ENCODE results near the gene CNTNAP2. TPM values are rescaled to one million over a fixed set of nuclear protein-coding genes. Genes with fewer than 3 reads are reported as not detected.
"Not testable (repeated sequence)": the region's sequence is repeated elsewhere in the genome, so short reads cannot be mapped to it uniquely, and the experiment has no call there.

CNTNAP2 gene
- total and polyA plus RNA-seq, 7 donors = 0.60 to 2.4 (median 1.7) TPM

DNA sequence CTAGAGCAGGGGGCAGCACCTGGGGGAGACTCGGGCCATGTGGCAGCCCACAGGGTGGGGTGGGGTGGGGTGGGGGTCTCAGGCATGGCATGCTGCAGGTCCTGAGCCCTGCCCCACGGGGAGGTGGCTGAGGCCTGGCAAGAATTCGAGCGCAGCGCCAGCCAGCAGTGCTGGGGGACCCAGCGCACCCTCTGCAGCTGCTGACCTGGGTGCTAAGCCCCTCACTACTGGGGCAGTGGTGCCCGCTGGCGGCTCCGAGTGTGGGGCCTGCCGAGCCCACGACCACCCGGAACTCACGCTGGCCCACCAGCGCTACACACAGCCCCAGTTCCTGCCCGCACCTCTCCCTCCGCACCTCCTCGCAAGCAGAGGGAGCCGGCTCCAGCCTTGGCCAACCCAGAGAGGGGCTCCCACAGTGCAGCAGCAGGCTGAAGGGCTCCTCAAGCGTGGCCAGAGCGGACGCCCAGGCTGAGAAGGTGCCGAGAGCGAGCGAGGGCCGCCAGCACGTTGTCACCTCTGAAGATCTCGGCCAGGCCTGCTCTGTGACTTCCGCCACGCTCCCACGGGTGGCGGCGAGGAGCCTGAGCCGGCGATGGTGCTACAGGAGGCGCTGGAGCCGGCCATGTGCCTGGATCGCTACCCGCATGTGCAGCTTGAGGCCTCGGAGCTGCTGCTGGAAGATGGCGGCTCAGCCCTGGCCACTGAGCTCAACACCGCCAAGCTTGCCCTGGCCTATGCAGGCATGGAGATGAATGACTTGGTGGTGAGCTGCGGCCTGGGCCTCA lies 2328.9 kb downstream of the CNTNAP2 start:
- Histone ChIP-seq H3K27ac (no peak overlapping the region), H3K27me3 (no peaks in the 10 kb centered on the region), H3K4me3 (no peak overlapping the region), H3K36me3 (no peaks in the 10 kb centered on the region), H3K9me3 (no peaks in the 10 kb centered on the region), H3K4me1 (peaks cover 0 to 10% (median 3%) of the 10 kb centered on the region in 4 donors)
- intact Hi-C loops (cut with DNase I) = no loop called here
- DNase-seq = no peak
- TF ChIP-seq, protein P1, sequence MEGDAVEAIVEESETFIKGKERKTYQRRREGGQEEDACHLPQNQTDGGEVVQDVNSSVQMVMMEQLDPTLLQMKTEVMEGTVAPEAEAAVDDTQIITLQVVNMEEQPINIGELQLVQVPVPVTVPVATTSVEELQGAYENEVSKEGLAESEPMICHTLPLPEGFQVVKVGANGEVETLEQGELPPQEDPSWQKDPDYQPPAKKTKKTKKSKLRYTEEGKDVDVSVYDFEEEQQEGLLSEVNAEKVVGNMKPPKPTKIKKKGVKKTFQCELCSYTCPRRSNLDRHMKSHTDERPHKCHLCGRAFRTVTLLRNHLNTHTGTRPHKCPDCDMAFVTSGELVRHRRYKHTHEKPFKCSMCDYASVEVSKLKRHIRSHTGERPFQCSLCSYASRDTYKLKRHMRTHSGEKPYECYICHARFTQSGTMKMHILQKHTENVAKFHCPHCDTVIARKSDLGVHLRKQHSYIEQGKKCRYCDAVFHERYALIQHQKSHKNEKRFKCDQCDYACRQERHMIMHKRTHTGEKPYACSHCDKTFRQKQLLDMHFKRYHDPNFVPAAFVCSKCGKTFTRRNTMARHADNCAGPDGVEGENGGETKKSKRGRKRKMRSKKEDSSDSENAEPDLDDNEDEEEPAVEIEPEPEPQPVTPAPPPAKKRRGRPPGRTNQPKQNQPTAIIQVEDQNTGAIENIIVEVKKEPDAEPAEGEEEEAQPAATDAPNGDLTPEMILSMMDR (IDR thresholded peaks at IDR 0.05) = no peak
- no peak for TF ChIP-seq POLR2A (IDR thresholded peaks at IDR 0.05)
- TF ChIP-seq POLR2AphosphoS5 (IDR thresholded peaks at IDR 0.05) = no peak
- TF ChIP-seq EP300 (IDR thresholded peaks at IDR 0.05) = no peak
- 98% methylated on average over 42 of the region's 42 CpGs for WGBS, 2 donors

DNA sequence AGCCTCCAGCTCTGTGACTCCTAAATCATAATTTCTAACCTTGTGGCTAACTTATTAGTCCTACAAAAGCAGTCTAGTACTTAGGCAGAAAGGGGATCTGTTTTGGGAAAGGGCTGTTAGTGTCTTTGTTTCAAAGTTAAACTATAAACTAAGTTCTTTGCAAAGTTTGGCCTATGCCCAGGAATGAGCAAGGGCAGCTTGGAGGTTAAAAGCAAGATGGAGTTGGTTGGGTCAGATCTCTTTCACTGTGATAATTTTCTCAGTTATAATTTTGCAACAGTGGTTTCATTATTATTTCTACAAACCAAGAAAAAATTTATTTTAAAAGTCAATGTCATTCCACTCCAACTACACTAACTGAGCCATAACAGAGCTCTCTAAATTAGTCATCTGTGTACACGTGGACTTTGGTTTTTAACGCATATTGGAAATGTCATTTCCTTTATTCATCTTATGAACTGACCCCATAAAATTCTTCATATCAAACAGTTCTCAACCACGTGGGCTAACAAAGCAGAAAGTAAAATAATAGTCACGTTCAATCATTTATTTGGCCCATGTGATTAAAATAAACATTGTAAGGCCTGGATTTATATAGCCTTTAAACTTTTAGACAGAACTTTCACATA lies 2330.7 kb downstream of the CNTNAP2 start:
- intact Hi-C loops (cut with DNase I) = no loop called here
- Histone ChIP-seq H3K9me3 (no peaks in the 10 kb centered on the region), H3K27me3 (no peaks in the 10 kb centered on the region), H3K36me3 (no peaks in the 10 kb centered on the region), H3K4me1 (peaks cover 0 to 10% (median 3%) of the 10 kb centered on the region in 4 donors), H3K4me3 (no peak overlapping the region), H3K27ac (no peak overlapping the region)
- 5 to 52% methylated on average over 4 of the region's 4 CpGs for WGBS, 2 donors
- DNase-seq = no peak
- TF ChIP-seq, protein P1 (IDR thresholded peaks at IDR 0.05) = no peak

DNA sequence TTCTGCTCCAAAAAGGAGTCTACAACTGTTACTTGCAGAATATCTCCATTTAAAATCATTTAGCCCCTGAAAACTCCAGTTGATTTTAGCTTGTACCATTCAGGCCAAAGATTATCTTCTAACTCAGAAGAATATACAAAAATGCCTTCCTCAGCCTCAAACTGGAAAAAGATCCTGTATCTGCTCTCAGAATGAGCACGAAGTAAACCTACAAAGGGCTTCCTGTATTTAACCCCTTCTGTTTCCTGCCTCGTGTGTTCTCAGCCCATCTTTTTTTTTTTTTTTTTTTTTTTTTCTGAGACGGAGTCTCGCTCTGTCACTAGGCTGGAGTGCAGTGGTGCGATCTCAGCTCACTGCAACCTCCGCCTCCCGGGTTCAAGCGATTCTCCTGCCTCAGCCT lies 2334.9 kb downstream of the CNTNAP2 start:
- not testable (repeated sequence) for H3K27ac ChIP-seq

DNA sequence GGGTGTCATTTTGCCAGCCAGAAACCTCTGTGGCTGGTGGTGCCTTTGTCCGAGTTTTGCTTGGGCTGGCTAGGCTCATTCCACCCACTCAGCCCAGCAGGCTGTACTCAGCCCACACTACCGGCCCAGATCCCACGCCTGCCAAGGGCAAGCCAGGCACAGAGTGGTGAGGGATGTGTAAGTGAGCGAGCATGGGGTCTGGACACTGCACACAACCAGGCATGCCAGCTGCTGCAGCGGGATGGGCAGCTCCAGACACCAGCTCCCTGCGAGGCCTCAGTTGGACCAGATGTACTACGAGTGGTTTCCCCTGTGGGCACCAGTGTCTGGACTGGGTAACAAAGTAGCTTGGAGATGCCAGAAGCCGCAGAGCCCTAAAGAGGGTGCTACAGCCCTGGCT lies 2339.8 kb downstream of the CNTNAP2 start:
- H3K27me3 ChIP-seq = no peaks in the 10 kb centered on the region
- no peak overlapping the region for H3K4me3 ChIP-seq
- H3K4me1 ChIP-seq = no peaks in the 10 kb centered on the region
- WGBS, 2 donors = 94 to 95% methylated on average over 8 of the region's 8 CpGs
- no peak overlapping the region for H3K27ac ChIP-seq
- DNase-seq = no peak
- TF ChIP-seq EP300 (IDR thresholded peaks at IDR 0.05) (no peak), POLR2A (IDR thresholded peaks at IDR 0.05) (no peak)
- no peaks in the 10 kb centered on the region for H3K36me3 ChIP-seq
- H3K9me3 ChIP-seq = no peaks in the 10 kb centered on the region
- intact Hi-C loops (cut with DNase I) = no loop called here

More for the DNA sequence above, 2334.9 kb downstream of the CNTNAP2 start:
- DNase-seq; H3K4me1 ChIP-seq; H3K9me3 ChIP-seq; intact Hi-C loops (cut with DNase I); H3K36me3 ChIP-seq; H3K4me3 ChIP-seq; H3K27me3 ChIP-seq: not testable (repeated sequence)
- WGBS, 2 donors = 77 to 81% methylated on average over 8 of the region's 8 CpGs

DNA sequence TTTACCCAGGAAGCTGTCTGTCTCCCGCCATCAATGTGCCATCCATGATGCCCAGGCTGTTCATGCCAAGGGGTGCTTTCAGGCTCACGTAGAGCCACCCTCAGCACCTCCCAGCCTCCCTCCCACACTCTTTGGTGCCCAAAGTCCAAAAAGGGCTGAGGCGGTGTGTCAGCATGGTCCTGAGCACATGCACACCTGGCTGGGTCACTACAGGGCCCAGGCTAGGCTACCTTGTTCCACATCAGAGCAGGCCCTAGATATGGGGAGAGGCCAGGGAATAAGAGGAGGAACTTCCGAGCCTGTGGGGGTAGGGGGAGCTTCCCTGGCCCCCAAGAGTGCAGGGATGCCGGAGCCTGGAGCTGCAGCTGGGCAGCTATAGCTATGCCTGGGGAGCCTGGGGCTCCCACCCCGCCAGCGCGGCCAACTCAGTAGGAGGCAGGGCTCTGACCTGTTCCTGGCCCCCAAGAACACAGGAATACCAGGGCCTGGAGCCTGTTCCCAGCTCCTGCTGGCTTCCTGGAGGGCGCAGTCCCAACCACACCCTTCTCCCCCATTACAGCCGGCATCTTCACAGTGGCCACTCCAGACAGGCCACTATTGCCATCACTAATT lies 2340.8 kb downstream of the CNTNAP2 start:
- WGBS, 2 donors = 93% methylated on average over 10 of the region's 10 CpGs
- no peak for DNase-seq
- Histone ChIP-seq H3K27ac (no peak overlapping the region), H3K36me3 (no peaks in the 10 kb centered on the region), H3K9me3 (no peaks in the 10 kb centered on the region), H3K4me1 (no peaks in the 10 kb centered on the region), H3K4me3 (no peak overlapping the region), H3K27me3 (no peaks in the 10 kb centered on the region)
- intact Hi-C loops (cut with DNase I) = no loop called here
- TF ChIP-seq POLR2A (IDR thresholded peaks at IDR 0.05) = no peak
- TF ChIP-seq POLR2AphosphoS5 (IDR thresholded peaks at IDR 0.05) = no peak
- TF ChIP-seq, protein P1 (IDR thresholded peaks at IDR 0.05) = no peak
- TF ChIP-seq EP300 (IDR thresholded peaks at IDR 0.05) = no peak
